Measurements from ENCODE around the gene SMARCE1.

Gene SMARCE1

GRCh38 chr17:40577611-40578065 is 70.0 kb downstream of the SMARCE1 start:
- H3K36me3 ChIP-seq (ENCODE audit: control insufficient read depth, low read length), result no peaks in the 10 kb centered on the region
- peaks cover 3% of the 10 kb centered on the region; the same call in 1 of the 2 replicates for H3K9me3 ChIP-seq (ENCODE audit: control insufficient read depth, insufficient read depth, low read length)
- no peak overlapping the region for H3K4me3 ChIP-seq (ENCODE audit: low read length)
- no peak overlapping the region for H3K4me2 ChIP-seq (ENCODE audit: low read length)
- H3K79me2 ChIP-seq (ENCODE audit: control insufficient read depth, low read length), result no peaks in the 10 kb centered on the region
- no peaks in the 10 kb centered on the region for H3F3A ChIP-seq (ENCODE audit: control insufficient read depth, insufficient read depth)
- H3K4me1 ChIP-seq (ENCODE audit: control insufficient read depth, low read length), result peaks cover 9% of the 10 kb centered on the region
- no peak overlapping the region for H3K27ac ChIP-seq (ENCODE audit: low read depth, low read length)
- TF ChIP-seq CTCF (IDR thresholded peaks at IDR 0.05; ENCODE audit: low read depth, low read length, poor library complexity, severe bottlenecking) (no peak), EZH2phosphoT487 (IDR thresholded peaks at IDR 0.05; ENCODE audit: borderline replicate concordance, low read length) (no peak)
- H3K9me2 ChIP-seq (replicated peaks; ENCODE audit: control insufficient read depth, low read length), result no peaks in the 10 kb centered on the region
- H4K20me1 ChIP-seq (ENCODE audit: control insufficient read depth, insufficient read depth, low read depth, low read length), result no peaks in the 10 kb centered on the region
- peaks cover 20% of the 10 kb centered on the region for H3K27me3 ChIP-seq (ENCODE audit: control insufficient read depth, low read length)

- no peak overlapping the region for H3K27ac ChIP-seq (ENCODE audit: low read depth, low read length)
- no peaks in the 10 kb centered on the region for H3K79me2 ChIP-seq (ENCODE audit: control insufficient read depth, low read length)
- H4K20me1 ChIP-seq (ENCODE audit: control insufficient read depth, insufficient read depth, low read depth, low read length), result no peaks in the 10 kb centered on the region
- TF ChIP-seq EZH2phosphoT487 (IDR thresholded peaks at IDR 0.05; ENCODE audit: borderline replicate concordance, low read length), result no peak
- TF ChIP-seq CTCF (IDR thresholded peaks at IDR 0.05; ENCODE audit: low read depth, low read length, poor library complexity, severe bottlenecking), result no peak
- H3K4me1 ChIP-seq (ENCODE audit: control insufficient read depth, low read length), result peaks cover 7% of the 10 kb centered on the region
- H3K9me3 ChIP-seq (ENCODE audit: control insufficient read depth, insufficient read depth, low read length), result peaks cover 7% of the 10 kb centered on the region
- no peak overlapping the region for H3K4me3 ChIP-seq (ENCODE audit: low read length)
- no peak overlapping the region for H3K4me2 ChIP-seq (ENCODE audit: low read length)
- no peaks in the 10 kb centered on the region for H3F3A ChIP-seq (ENCODE audit: control insufficient read depth, insufficient read depth)
- H3K27me3 ChIP-seq (ENCODE audit: control insufficient read depth, low read length), result peaks cover 9% of the 10 kb centered on the region
- no peaks in the 10 kb centered on the region for H3K9me2 ChIP-seq (replicated peaks; ENCODE audit: control insufficient read depth, low read length)
- no peaks in the 10 kb centered on the region for H3K36me3 ChIP-seq (ENCODE audit: control insufficient read depth, low read length)
Measured at GRCh38 chr17:40576113-40576740, 71.4 kb downstream of the SMARCE1 start.

All from DOHH2 (cell line).